HG03520 (cell line): ENCODE measurements around the gene AIG1.

ENCODE experiments used
- ATAC-seq: cut with Tn5 transposase; IDR thresholded peaks from one replicate; pipeline ENCODE4 v1.9.1; 2021; ENCODE audit warnings: mild to moderate bottlenecking, moderate library complexity; ENCODE audit not compliant: unreplicated experiment

The AIG1 gene

GRCh38 chr6:143093290-143093689, 32.6 kb downstream of the AIG1 start:
- no peak for ATAC-seq

GRCh38 chr6:143096403-143096802, 35.7 kb downstream of the AIG1 start:
- ATAC-seq: no peak

DNA sequence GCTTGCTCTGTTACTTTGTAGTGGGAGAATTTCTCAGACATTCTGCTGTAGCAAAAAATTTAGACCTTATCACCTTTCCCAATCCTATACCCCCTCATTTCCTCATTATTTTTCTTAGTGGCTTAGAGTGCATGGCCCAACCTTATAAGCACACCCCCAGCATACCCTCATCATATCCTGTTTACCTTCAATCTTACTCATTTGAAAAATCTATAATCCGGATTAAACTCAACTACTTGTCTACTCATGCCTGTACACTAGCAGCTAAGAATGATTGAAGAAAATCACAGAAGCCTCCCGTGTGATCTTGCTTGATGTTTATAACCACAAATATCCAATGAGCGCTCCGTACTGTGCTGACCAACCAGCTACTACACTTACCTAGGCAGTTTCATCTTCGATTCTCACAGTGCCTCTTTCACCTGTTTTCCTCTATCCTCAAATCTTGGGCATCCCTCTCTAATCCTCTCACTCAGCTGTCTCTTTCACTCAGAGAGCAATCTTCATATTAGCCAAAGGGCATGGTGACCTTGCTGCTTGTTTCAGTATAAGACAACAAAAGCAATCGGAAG, 36.6 kb downstream of the AIG1 start:
- no peak for ATAC-seq

- ATAC-seq: peak; percentile 94
Observed at GRCh38 chr6:143098054-143098671, 37.5 kb downstream of the AIG1 start.

DNA sequence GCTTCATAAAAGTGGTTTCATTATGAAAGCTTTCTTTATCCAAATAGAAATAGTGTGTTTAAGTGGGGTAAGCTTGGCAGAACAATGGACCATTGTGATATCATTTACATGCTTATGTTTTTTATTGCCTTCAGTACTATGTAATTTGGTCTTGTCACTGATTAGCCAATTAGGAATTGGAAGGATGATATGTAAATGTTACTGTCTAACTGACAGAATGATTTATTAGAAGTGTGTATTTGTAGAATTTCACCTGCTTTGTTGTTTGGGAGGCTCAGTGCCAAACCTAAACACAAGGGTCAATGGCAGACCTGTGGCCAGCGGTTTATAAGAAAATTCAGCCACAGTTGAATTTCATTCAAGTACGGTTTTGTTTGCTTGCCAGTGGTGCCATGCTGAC, 39.0 kb downstream of the AIG1 start:
- no peak for ATAC-seq

- no peak for ATAC-seq
Observed at GRCh38 chr6:143100429-143100828, 39.7 kb downstream of the AIG1 start.

GRCh38 chr6:143103916-143104315, 43.2 kb downstream of the AIG1 start:
- ATAC-seq: no peak

DNA sequence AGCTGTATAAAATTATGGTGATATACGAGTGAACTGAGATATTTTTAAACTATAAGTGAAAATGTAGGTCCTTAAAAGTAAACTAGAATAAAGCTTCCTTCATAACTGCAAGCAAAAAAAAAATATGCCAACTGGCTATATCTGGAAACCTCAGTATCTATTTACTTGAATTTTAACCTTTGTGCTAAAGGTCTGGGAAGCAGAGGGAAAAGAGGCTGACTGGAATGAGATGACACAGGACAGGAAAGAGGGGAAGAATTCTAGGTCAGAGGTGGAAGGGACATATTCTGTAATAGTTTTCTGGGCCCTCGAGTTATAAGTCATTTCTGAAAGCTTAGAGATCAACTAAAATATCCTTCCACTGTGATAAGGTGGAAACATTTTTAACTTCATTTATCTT, 46.8 kb downstream of the AIG1 start:
- no peak for ATAC-seq

DNA sequence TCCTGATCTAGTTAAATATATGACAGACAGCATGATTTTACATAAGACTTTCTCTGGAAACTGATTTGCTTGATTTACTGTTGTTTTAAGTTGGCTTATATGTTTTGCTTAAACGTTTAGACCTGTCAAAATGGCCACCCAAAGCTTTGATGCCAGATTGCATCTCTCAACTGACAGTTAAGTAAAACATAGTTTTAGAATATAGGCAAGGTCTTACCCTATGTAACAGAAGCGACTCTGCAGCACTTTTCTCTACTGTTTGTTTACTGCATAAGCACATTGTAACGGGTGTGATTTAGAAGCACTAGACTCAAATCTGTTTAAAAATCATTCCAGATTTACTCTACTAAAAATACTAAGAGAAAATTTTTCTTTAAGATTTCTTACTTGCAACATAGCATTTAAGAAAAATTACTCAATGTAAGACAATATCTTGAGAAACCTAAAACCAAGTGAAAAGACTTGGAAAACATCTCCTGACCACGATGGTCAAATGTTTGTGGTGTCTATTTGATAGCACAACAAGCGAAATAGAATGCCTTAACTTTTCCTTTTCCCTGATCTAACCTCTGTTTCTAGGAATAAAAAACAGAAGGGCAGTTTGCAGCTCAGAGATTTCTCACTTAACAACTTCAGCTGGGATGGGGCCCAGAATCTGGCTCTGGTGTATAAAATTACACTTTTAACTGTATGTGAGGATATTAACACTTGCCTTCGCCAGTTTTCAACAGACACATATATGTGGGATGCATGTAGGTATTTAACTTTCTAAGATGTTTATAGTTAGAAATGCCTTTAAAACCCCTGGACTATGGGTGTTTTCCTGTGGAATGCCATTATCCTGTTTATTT, 47.4 kb downstream of the AIG1 start:
- ATAC-seq: no peak

DNA sequence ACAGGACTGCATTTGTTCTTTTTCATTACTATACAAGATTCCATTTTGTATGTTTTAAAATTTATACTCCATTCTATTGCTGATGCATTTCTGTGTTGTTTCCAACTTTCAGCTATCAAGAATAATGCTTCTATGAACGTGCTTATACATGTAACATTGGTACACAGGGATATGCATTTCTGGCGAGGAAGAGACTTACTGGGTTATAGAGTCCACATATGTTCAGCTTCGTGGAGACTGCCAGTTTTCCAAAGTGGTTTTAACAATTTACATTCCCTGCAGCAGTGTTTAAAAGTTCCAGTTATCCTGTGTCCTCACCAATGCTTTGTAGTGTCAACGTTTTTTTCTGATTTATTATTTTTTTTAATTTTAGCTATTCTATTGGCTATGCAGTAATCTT, 48.5 kb downstream of the AIG1 start:
- no peak for ATAC-seq

DNA sequence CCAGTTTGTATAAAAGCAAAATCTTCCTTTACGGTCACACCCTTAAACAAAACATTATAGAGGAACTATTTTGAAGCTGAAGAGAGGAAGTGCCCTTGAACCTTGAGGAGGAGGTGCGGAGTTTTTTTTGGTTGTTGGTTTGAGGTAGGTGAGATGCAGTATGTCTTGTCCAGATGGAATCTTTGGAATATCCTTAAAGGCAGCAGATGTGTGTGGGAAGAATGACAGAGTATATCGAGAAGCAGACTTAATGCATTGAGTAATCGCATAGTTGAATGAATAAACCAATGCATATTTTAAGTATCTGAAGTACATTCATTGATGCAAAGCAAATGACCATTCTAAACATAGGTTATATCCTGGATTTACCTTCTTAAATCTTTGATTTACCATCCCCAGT, 49.9 kb downstream of the AIG1 start:
- ATAC-seq: no peak

- no peak for ATAC-seq
Observed at GRCh38 chr6:143110996-143111395, 50.3 kb downstream of the AIG1 start.

DNA sequence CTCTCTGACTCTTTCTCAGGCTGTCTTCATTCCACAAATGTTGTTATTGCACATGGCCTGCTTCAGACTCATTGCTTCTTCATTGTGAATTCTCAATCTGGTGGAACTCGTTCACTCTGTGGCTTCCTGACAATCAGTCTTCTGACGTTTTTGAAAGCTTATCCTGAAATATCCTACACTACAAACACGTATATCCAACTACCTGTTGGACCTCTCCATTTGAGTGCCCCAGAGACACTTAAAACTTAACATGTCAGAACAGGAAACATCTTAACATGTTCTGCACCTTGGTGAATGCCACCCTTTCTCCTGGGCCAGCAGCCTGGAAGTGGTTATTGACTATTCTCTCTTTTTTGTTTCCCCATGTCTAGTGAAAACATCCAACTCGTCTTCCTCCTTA, 50.8 kb downstream of the AIG1 start:
- ATAC-seq: no peak

- no peak for ATAC-seq
Observed at GRCh38 chr6:143112084-143112768, 51.5 kb downstream of the AIG1 start.

DNA sequence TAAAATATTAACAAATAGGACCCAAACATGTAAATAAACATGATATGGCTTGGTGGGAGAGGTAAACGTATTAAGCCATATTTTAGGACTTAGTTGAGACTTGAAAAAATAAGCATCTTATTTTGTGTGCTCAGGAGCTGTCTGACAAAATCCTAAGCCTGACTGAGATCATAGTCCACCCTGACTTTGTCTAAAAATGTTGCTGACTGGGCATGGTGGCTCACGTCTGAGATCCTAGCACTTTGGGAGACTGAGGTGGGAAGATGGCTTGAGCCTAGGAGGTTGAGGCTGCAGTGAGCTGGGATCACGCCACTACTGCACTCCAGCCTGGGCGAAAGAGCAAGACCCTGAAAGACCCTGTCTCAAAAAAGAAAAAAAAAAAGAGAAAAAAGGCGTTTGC, 52.1 kb downstream of the AIG1 start:
- no peak for ATAC-seq

GRCh38 chr6:143115728-143116127, 55.0 kb downstream of the AIG1 start:
- ATAC-seq: no peak

- ATAC-seq: no peak
Observed at GRCh38 chr6:143117108-143117507, 56.4 kb downstream of the AIG1 start.

DNA sequence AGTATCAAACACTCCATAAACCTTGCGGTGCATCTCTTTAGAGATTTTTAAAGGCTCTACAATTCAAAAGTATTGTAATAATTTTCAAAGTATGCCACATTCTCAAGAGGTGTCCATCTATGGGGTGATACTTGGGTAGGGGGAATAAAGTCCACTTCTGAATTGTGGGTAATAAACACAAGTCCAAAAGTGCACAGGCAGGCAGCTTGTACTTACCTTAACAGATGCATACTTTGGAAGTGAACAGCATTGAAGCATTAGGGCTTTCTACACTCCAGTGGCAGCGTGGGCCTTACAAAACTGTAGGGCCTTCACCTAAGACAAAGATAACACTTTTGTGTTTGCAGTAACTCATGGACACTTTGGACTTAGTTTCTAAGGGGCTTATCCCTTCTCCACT, 58.6 kb downstream of the AIG1 start:
- ATAC-seq: no peak

GRCh38 chr6:143123081-143123480, 62.4 kb downstream of the AIG1 start:
- ATAC-seq: no peak

- no peak for ATAC-seq
Observed at GRCh38 chr6:143123941-143124340, 63.3 kb downstream of the AIG1 start.

DNA sequence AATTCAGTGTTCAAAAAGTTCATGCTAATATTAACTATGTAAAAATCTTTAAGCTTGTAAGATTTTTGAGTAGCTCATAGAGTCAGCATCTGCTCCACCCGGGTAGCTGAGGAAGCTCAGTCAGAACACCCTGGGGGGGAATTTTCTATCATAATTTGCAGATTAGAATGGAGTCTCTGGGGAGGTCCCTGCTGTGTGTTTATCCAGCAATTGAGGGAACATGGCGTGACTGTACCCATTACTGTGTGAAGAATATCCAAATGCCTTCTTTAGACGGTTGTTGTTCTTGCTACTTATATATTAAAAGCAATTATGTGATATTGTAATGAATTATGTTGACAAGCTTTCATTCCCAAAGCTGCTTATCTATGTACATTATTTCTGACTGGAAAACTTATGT, 64.8 kb downstream of the AIG1 start:
- no peak for ATAC-seq
